Measurements from ENCODE around the gene DCTN5.
"Not testable (repeated sequence)": the region's sequence is repeated elsewhere in the genome, so short reads cannot be mapped to it uniquely, and the experiment has no call there.

The DCTN5 gene

DNA sequence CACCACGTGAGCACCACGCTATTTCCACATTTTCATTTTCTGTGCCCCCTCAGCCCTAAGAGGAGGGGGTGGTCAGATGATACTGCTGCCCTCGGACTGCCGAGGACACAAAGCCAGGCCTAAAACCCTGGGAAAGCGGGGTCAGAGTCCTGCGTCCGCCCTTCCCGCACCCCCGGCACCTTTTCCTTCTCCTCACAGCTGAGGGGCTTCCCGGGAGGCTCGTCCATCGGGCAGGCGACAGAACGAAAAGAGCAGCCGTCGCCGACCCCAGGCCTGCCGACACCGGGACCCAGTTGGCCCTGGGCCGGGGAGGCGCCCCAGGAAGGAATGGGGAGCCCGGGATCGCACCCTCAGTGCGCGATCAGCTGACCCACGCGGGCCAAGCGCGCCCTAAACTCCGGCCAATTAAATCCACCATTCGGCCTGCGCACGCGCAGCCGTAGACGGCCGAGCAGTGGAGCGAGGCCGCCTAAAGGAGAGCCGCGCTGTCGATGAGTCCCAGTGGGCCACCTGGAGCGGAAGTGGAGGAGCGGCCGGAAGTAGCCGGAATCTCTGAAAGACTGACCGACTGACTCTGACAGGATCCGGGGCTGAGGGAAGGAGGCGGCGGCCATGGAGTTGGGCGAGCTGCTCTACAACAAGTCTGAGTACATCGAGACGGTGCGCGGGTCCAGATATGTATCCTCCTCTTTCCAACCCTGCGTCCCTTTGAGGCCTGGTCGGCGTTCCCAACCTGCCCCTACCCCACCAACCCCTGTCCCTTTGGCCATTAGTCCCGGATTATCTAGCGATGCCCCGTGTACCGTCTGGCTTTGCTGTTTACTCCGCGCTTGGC, at the start of gene DCTN5, which contains the start of gene PALB2:
Gene DCTN5, plus strand, starts transcription at position 536 of the 835 bp plus-strand sequence. Its CDS starts 77 bp downstream, at position 613.
Gene PALB2, minus strand, starts transcription at position 380 of the 835 bp plus-strand sequence. Its CDS starts 153 bp downstream, at position 227.
- peak; percentile 85 for DNase-seq (ENCODE audit: low read depth)

DNA sequence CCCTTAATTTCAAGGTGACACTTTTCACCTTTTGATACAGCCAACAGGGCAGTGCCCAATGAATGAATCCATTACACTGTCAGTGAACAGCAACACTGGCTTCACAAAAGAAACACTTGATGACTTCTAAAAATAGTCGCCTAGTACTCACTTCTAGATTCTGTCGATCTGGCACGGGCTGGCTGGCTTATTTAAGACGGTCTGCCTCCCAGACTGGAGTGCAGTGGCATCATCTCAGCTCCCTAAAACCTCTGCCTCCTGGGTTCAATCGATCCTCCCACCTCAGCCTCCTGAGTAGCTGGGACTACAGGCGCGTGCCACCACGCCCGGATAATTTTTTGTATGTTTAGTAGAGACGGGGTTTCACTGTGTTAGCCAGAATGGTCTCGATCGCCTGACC, 47.1 kb upstream of the DCTN5 start:
- DNase-seq (ENCODE audit: low read depth), result no peak

DNA sequence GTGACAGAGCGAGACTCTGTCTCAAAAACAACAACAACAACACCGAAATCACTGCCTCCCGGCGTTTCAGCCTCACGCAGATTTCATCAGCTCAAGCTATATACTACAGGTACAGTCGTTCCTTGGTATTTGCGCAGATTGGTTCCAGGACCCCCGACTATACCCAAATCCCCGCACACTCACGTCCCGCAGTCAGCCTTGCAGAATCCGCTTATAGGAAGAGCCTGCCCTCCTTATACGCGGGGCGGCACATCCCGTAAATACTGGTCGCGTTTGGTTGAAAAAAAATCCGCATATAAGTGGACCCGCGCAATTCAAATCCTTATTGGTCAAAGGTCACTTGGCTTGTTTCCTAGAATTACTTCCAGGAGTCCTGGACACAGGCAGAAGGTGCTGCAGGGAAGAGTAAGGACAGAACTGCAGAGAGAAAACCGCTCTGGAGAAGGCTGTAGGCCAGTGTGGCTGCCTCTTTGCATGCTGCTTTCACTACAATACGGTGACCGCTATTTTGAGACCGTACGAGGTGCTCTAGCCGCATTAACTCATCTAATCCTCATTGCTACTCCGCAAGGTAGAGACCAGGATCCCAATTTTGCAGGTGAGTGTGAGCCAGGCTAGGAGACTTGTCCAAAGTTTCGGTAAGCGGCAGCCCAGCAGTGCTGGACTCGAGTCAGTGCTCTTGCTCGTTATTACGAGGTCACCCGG, 45.9 kb upstream of the DCTN5 start:
- DNase-seq (ENCODE audit: low read depth), result no peak

DNA sequence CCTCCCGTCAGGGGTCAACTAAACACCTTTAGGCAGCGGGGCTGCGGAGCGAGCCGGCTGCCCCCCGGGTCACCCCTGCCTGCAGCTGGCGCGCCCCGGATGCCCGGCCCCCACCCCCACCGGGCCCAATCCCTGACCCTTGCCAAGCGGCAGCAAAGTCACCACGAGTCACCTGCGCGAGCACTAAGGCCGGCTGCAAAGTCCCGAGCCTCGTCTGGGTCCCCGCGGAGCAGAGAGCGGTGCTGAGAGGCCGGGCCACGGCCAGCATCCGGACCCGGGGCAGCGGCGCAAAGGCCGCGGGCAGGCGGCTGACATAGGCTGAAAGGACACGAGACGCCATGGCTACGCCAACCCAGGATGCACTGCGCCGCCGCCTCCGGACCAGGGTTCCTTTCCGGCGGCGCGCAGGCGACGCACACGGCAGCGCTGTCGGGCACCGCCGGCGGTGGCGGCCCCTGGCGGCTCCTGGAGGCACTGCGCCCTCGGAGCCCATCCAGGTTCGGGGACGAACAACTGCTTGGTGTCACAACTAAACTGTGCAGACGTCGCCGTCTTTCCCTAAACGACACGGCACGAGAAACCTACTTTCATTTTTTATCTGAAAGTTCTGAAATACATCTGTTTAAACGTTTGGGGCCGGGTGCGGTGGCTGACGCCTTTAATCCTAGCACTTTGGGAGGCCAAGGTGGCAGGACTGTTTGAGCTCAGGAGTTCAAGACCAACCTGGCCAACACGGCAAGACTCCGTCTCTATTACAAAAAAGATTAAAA, 45.1 kb upstream of the DCTN5 start, which contains the start of gene NDUFAB1:
Gene NDUFAB1, minus strand, starts transcription at position 366 of the 770 bp plus-strand sequence. Its CDS starts 26 bp downstream, at position 340.
- peak; percentile 65 for DNase-seq (ENCODE audit: low read depth)

DNA sequence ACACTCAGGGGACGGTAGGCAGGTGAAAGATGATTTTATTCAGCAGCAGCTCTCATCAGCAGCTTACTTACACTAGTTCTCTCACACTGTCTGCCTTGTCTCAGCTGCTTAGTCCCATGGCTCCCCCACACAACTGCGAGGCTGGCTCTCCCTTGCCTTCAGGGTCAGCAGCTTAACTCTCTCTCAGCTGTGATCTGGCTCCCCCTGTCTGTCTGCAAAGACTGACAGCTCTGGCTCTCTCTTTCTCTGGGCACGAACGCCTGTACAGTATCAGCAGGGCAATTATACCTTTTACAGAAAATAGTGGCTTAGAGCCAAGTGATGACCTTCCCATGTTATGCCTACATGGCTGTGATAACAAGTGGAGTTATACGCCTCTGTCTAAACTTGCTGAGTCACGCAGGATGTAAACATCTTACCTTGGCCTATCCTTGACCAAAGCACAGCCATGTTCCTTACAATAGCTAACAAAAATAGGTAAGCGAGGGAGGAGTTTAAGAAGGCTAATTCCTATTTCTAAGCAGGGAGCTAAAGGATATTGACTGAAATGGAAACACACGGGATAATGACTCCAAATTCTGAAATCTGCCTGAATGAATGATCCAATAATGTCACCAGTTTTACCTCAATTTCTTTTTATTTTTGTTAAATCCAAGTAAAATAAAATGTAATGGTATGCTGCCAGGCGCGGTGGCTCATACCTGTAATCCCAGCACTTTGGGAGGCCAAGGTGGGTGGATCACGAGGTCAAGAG, 44.1 kb upstream of the DCTN5 start:
- DNase-seq (ENCODE audit: low read depth), result no peak

DNA sequence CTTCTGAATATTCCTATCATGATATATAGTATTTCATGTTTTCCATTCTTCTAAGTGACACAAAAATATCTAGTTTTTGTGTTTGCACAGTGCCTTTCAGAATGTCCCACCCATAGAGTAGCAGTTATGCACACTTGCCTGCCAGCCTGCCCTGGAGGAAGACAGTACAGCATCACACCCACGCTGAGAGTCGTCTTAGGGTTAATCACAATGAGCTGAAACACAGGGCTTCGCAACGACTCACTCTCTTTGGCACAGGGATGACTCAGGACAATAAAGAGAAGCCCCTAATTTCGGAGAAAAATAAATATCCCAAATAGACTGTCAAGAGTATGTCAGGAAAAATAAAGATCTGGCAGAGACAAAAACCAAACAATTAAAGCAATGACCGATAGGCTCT, 33.5 kb upstream of the DCTN5 start:
- no peak for DNase-seq (ENCODE audit: low read depth)

DNA sequence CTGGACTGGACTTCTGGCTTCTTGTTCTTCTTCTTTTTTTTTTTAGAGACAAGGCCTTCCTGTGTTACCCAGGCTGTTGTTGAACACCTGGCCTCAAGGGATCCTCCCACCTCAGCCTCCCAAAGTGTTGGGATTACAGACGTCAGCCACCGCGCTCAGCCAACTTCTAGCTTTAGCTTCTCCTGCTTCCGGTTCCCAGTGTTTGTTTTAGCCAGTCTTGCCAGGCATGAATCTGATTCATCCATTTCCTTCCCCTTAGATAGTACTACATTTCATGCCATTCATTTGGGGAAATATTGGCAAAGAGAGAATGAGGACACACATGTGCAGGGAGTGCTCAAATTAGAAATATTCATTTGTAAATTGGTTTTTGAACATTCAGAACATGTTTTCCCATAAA, 33.1 kb upstream of the DCTN5 start:
- DNase-seq (ENCODE audit: low read depth), result no peak

DNA sequence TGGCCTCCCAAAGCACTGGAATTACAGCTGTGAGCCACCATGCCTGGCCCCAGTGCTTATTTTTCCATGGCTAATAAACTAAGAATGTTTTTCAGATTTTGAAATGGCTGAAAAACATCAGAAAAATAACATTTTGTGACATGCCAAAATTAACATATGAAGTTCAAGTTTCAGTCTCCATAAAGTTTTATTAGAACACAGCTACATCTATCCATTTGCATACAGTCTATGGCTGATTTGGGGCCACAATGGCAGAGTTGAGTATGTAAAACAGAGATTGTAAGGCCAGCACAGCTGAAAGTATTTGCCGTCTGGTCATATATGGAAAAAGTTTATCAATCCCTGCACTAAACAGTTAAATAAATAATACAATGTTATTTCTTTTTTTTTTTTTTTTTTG, 31.3 kb upstream of the DCTN5 start:
- no peak for DNase-seq (ENCODE audit: low read depth)

DNA sequence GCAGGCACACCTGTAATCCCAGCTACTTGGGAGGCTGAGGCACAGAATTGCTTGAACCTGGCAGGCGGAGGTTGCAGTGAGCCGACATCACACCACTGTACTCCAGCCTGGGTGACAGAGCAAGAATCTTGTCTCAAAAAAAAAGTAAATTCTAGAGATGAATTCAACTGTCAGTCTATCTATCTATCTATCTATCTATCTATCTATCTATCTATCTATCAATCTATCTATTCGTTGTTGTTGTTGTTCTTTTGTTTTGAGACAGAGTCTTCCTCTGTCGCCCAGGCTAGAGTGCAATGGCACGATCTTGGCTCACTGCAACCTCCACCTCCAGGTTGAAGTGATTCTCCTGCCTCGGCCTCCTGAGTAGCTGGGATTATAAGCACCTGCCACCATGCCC, 30.4 kb upstream of the DCTN5 start:
- DNase-seq (ENCODE audit: low read depth), result not testable (repeated sequence)

DNA sequence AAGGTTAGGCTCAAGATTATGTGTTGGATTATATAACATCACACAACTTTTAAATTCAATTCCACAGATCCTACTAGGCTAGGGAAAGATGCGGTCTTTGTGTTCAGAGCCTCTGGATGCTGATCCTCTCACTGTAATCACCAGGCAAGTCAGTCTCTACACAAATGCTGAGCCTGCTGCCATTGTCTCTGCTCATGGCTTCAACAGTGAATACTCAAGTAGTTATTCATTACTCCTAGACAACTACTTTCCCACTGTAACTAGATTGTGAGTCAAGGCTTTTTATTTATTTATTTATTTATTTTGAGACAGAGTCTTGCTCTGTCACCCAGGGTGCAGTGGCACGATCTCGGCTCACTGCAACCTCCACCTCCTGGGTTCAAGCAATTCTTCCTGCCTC, 29.3 kb upstream of the DCTN5 start:
- no peak for DNase-seq (ENCODE audit: low read depth)

DNA sequence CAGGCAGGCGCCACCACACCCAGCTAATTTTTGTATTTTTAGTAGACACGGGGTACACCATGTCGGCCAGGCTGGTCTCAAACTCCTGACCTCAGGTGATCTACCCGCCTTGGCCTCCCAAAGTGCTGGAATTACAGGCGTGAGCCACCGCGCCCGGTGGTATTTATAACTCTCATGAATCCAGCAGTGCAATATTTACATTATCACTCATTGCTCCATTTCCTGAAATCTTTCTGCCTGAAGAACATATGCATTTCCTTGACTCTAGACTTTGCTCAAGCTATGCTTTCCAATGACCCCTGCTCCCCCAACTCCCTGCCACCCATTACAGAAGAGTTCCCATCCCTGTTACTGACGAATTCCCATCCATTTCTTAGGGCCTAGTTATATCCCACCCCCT, 25.5 kb upstream of the DCTN5 start:
- DNase-seq (ENCODE audit: low read depth), result no peak

DNA sequence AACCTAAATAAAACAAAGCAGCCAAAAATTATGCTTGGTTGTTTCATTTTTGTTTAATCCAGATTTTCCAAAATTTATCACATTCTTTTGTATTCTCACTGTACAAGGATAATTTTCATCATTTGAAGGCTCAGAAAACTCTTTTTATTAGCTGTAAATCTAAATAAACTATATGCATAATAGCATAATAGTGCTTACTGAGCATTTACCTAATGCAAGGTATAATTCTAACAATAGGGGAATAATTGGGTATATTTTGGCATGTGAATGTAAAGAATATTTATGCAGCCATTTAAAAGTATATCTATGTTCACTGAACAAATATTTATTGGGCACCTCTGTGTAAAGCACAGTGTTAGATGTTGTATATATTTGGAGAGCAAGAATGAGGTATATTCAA, 17.2 kb upstream of the DCTN5 start:
- no peak for DNase-seq (ENCODE audit: low read depth)

DNA sequence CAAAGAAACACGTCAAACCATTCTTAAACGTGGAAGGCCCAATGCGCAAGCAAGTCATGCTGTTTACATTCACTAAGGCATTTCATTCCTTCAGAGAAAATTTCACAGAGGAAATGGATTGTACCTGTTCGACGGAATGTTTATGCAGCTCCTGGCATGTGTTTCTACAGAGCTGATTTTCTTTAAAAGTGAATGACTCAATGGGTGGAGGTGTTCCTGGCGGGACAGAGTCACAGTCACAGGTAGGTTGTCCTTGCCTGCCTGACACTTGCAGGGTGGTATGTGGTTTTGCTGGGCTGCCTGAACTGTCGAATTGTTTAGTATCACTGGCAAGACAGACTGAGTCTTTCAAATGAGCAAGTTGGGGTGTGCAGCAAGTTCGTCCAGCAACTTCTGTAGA, 11.8 kb upstream of the DCTN5 start:
- no peak for DNase-seq (ENCODE audit: low read depth)

DNA sequence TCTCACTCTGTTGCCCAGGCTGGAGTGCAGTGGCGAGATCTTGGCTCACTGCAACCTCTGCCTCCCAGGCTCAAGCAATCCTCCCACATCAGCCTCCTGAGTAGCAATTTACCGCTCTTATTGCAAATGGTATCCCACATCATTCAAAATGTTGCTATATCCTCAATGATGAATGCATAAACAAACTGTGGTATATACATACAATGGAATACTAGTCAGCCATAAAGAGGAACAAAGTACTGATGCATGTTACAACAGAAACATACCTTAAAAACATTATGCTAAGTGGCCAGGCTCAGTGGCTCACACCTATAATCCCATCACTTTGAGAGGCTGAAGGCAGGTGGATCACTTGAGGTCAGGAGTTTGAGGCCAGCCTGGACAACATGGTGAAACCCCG, 9.4 kb upstream of the DCTN5 start:
- DNase-seq (ENCODE audit: low read depth), result not testable (repeated sequence)

DNA sequence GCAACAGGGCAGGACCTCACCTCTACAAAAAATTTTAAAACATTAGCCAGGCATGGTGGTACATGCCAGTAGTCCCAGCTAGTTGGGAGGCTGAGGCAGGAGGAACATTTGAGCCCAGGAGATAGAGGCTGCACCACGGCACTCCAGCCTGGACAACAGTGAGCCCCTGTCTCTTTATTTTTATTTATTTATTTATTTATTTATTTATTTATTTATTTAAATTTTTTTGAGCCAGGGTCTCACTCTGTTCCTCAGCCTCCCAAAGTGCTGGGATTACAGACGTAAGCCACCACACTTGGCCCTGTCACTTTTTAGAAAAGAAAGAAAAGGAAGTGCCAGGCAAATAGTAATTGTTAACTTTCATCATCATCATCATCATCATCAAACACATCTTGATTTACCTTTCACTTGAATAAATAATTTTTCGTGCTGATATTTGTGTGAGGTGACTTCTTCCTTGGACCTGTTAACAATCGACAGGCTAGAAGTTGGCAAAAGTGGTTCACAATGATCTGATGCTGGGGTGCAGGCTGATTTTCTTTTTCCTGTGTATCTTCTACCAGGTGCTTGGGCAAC, 6.7 kb upstream of the DCTN5 start:
- no peak for DNase-seq (ENCODE audit: low read depth)

DNA sequence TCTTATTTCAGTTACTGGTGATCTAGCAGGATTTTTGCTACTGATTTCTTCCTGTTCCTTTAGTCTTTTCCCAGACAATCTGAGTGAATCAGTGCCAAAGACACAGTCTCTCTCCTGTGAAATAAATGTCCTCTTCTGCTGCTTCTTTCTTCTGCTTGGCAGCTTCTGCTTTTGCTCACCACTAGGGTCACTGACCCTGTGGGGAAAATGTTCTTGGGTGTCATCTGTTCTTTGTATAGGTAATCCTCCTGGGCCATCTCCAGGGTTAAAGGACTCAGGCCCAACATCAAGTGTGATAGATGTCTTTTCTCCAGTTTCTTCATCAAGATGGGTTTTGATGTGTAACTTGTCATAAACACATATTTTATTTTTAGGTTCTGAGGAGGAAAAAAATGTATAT, 5.3 kb upstream of the DCTN5 start:
- DNase-seq (ENCODE audit: low read depth), result no peak

DNA sequence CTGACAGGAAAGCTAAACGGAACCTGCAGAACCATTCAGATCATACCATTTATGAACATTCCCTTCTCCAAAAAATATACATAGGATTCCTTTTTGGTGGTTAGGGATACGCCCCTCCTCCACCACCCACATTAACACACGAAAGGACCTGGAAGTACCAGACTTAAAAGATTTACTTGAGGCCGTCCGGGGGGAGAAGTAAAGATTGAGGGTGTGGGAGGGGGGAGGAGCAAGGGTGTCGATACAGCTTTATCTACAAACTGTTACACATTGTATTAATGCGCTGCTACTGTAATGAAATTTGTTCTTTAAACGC, 693 bp upstream of the DCTN5 start:
- DNase-seq (ENCODE audit: low read depth), result no peak

DNA sequence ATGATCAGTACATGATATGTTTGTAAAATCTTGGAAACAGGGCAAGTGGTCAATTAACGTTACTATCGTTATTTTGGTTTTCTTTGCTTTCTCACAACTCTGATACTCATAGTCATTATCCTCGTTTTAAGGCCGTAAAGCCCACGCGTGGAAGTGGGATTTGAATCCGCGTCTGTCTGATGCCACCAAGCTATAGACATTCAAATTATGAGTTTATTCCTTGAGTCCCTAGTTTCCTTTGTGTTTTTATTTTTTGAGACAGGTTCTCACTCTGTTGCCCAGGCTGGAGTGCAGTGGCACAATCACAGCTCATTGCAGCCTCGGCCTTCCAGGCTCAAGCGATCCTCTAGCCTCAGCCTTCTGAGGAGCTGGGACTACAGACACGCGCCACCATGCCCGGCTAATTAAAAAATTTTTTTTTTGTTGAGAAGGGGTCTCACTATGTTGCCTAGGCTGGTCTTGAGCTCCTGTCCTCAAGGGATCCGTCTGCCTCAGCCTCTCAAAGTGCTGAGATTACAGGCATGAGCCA, 1.0 kb downstream of the DCTN5 start:
- DNase-seq (ENCODE audit: low read depth), result no peak

DNA sequence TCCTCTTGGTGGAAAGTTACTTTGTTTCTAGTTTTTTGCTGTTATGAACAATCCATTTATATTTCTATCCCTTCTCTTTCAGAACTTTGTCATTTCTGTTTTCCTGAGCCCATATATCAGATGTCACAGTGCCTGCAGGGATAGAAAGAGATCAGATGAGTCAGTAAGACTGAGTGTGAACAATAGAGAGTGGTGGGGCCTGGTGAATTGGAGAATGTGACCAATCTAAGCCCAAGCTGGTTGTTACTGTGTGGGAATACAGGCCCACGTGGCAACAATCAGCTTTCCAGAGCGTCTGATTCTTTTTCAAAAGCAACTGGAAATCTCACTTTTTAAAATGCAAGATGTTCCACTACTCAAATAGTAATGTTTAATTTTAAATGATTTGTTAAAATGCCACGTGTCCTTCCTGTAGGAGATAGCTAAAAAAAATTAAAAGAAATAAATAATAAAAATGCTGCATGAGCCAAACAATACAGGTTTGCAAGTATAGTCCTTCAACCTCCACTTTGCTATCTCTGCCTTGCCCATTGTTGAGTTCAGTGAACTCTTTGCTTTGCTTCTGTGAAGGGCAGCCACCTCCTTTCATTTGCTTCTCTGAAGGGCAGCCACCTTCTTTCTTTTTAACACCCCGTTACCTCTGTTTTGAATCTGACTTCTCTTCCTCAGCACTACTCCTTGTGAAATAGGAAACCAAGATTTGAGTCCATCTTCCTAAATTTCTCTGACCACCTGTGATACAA, 9.6 kb downstream of the DCTN5 start:
- no peak for DNase-seq (ENCODE audit: low read depth)

DNA sequence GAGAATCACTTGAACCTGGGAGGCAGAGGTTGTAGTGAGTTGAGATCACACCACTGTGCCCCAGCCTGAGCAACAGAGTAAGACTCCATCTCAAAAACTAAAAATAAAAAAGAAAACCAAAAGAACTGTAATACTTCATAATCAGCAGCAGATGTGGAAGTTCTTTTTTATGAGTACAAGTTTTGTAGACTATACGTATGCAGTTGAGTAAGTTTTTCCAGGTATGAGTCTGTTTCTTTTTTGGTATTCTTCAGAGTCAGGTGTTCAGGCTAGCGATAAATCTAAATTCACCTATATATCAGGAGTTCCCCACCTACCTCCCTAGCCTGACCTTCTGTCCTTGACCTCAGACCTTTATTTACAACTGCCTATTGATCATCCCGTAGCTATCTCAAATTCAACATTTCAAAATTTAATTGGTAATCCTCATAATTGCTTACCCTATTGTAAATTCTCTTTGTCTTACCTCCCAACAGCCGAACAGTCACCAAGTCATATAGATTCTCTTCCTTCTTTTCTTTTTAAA, 10.7 kb downstream of the DCTN5 start:
- DNase-seq (ENCODE audit: low read depth), result no peak

All from GM04504 (cell line).